K562 (cell line): ENCODE measurements around the gene ADIG.

Experiments used
- CREB1 ChIP-seq, 2 experiments: sonication (generic) in 1 of 2; formaldehyde crosslinking in 1 of 2; IDR thresholded peaks; 2 replicates each; pipeline versions ENCODE4 v1.6.1 to v1.8.0; 2012 to 2022; ENCODE audit warnings: inconsistent platforms in 1 of 2, mild to moderate bottlenecking in 1 of 2, missing genetic modification reagents in 1 of 2, moderate library complexity in 1 of 2
- CTCF ChIP-seq, 3 experiments: IDR thresholded peaks in 2 of 3; conservative IDR thresholded peaks in 1 of 3; 2 replicates each; pipeline ENCODE4 v1.5.1; 2011 to 2012; ENCODE audit warnings: low read length in 3 of 3, mild to moderate bottlenecking in 3 of 3, control low read depth in 2 of 3, improper control_type of control experiment in 1 of 3, inconsistent platforms in 1 of 3, low read depth in 1 of 3, mixed read lengths in 1 of 3, moderate library complexity in 1 of 3; ENCODE audit not compliant: insufficient read depth in 2 of 3
- IRF1 ChIP-seq: sonication (generic); formaldehyde crosslinking; IDR thresholded peaks from 2 replicates; pipeline ENCODE4 v1.8.0; 2022; ENCODE audit warnings: missing genetic modification reagents, mild to moderate bottlenecking, borderline replicate concordance
- KDM1A ChIP-seq, 2 experiments: fragments of 450-650 bp; IDR thresholded peaks; 2 replicates each; pipeline ENCODE4 v1.6.1; 2016; ENCODE audit warnings: mild to moderate bottlenecking in 2 of 2
- NFXL1 ChIP-seq: fragments of 450-650 bp; formaldehyde crosslinking; IDR thresholded peaks from 2 replicates; pipeline ENCODE4 v1.4.0; 2021; ENCODE audit warnings: mild to moderate bottlenecking
- RBM25 ChIP-seq: fragments of 200-400 bp; formaldehyde crosslinking; IDR thresholded peaks from 2 replicates; pipeline ENCODE4 v1.6.1; 2018; ENCODE audit warnings: low read length, low read depth, moderate library complexity; ENCODE audit not compliant: severe bottlenecking
- USF1 ChIP-seq: sonication (generic); formaldehyde crosslinking; IDR thresholded peaks from 2 replicates; pipeline ENCODE4 v1.9.0; 2022; ENCODE audit warnings: mild to moderate bottlenecking, missing genetic modification reagents
- USF2 ChIP-seq: sonication (generic); formaldehyde crosslinking; IDR thresholded peaks from 2 replicates; pipeline ENCODE4 v1.5.0; 2020; ENCODE audit warnings: missing genetic modification reagents
- ZBTB33 ChIP-seq: sonication (generic); formaldehyde crosslinking; IDR thresholded peaks from 2 replicates; pipeline ENCODE4 v1.8.1; 2023; ENCODE audit warnings: mild to moderate bottlenecking, missing genetic modification reagents
- ZBTB49 ChIP-seq: sonication (generic); formaldehyde crosslinking; IDR thresholded peaks from 2 replicates; pipeline ENCODE4 v1.8.0; 2022; ENCODE audit warnings: missing genetic modification reagents, mild to moderate bottlenecking, borderline replicate concordance
- ZNF146 ChIP-seq: IDR thresholded peaks from one replicate; pipeline ENCODE4 v1.6.1; 2018; ENCODE audit warnings: missing compliant biosample characterization; ENCODE audit not compliant: unreplicated experiment
- ZZZ3 ChIP-seq: fragments of 450-650 bp; IDR thresholded peaks from 2 replicates; pipeline ENCODE4 v1.6.1; 2016; ENCODE audit warnings: antibody characterized with exemption, mild to moderate bottlenecking, moderate library complexity

- no peak for TF ChIP-seq ZBTB49 (CRISPR knock-in tag)
- TF ChIP-seq CREB1 (IDR thresholded peaks at IDR 0.05): no peak
- no peak for TF ChIP-seq CREB1 (CRISPR knock-in tag; IDR thresholded peaks at IDR 0.05)
- TF ChIP-seq RBM25: no peak
- no peak for TF ChIP-seq ZZZ3
- no peak for TF ChIP-seq NFXL1 (CRISPR knock-in tag)
- no peak for TF ChIP-seq USF1 (CRISPR knock-in tag)
- no peak for TF ChIP-seq CTCF (IDR thresholded peaks at IDR 0.05 in 2 of 3, conservative IDR thresholded peaks at IDR 0.05 in 1 of 3; ENCODE audit: insufficient read depth in 2 of 3, low read depth in 1 of 3, low read length in 3 of 3)
- TF ChIP-seq USF2 (CRISPR knock-in tag): no peak
- TF ChIP-seq IRF1 (CRISPR knock-in tag): no peak
- no peak for TF ChIP-seq ZBTB33
- TF ChIP-seq KDM1A (IDR thresholded peaks at IDR 0.05): no peak
- TF ChIP-seq ZNF146 (CRISPR knock-in tag): no peak
Measured at GRCh38 chr20:38538789-38539188, 42.2 kb upstream of the ADIG start.
